Endothelial cell of coronary artery (primary cell): ENCODE data around the gene UVSSA. TPM values are rescaled to one million over a fixed set of nuclear protein-coding genes. Genes with fewer than 3 reads are reported as not detected.

ENCODE experiments used
- total RNA-seq: library from RNA; depleted of rRNA; stranded (reverse); fragments of >200 nt; gene quantifications from 2 replicates; pipeline ENCODE4 v1.2.3, GENCODE V29; 2014

Gene UVSSA
- total RNA-seq = 3.1 and 6.6 TPM in 2 replicates

GRCh38 chr4:1346781-1347409, at the start of gene UVSSA:
Gene UVSSA, plus strand, starts transcription at chr4:1347208. Its CDS starts 884 bp downstream, at chr4:1348092.

GRCh38 chr4:1406394-1406980, 59.5 kb downstream of the UVSSA start, which contains the start of gene NKX1-1:
Gene NKX1-1, minus strand, starts transcription at chr4:1406442. Its CDS starts 0 bp downstream, at chr4:1406442.

Other genes starting within 250 kb of the UVSSA start
- gene RNF212, start 233.6 kb upstream of the UVSSA start, total RNA-seq = 0.09 and 0.63 TPM in 2 replicates
- gene SPON2, start 174.6 kb upstream of the UVSSA start, total RNA-seq = 0.09 and 1.6 TPM in 2 replicates
- 199 and 210 TPM in 2 replicates for gene CTBP1, start 98.1 kb upstream of the UVSSA start, total RNA-seq
- 63.3 and 69.7 TPM in 2 replicates for gene MAEA, start 57.3 kb upstream of the UVSSA start, total RNA-seq
- gene NKX1-1, start 59.2 kb downstream of the UVSSA start, total RNA-seq = not detected in 2 replicates